Lower leg skin (tissue), 3 donors: Measurements from ENCODE around the gene GRK6.

Source experiments
- POLR2A ChIP-seq, 2 donors: fragments of 450-650 bp; IDR thresholded peaks; one replicate each; pipeline ENCODE4 v1.6.1; 2016 to 2017; ENCODE audit warnings: antibody characterized with exemption in 2 of 2, mild to moderate bottlenecking in 1 of 2, moderate library complexity in 1 of 2
- TF ChIP-seq, protein P1 (sequence below), 3 donors: fragments of 450-650 bp; IDR thresholded peaks; one replicate each; pipeline ENCODE4 v1.5.1; 2016; ENCODE audit warnings: antibody characterized with exemption in 3 of 3, mild to moderate bottlenecking in 3 of 3, moderate library complexity in 2 of 3

DNA sequence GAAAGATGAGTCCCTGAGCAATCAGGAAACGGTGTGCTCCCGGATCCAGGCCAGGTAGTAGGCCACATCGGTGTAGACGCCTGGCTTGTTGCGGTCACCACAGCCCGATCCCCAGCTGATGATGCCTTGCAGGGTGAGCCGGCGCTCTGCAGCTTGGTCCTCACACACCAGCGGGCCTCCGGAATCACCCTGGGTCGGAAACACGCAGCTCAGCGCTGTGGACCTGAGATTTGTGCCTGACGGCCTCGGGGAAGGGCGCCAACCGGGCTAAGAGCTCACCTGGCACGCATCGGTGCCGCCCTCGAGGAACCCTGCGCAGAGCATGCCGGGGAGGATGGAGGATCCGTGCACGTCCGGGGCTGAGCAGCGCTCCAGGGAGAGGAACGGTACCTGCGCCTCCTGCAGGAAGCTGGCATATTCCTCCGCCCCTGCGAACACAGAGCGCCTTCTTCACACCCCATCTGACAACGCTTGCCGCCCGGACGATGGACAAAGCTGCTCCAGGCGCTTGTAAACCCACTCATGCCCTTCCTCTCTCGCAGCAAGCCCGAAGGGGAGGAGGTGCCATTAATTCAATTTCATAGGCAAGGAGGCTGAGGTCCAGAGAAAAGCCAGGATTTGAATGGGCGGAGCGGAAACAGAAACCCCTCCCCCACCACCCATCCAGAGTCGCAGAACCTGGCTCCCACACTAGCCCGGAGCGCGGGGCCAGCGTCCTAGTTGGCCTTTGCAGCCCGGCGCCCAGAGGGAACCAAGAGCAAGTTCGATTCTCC is 24.0 kb upstream of the GRK6 start:
- TF ChIP-seq, protein P1, sequence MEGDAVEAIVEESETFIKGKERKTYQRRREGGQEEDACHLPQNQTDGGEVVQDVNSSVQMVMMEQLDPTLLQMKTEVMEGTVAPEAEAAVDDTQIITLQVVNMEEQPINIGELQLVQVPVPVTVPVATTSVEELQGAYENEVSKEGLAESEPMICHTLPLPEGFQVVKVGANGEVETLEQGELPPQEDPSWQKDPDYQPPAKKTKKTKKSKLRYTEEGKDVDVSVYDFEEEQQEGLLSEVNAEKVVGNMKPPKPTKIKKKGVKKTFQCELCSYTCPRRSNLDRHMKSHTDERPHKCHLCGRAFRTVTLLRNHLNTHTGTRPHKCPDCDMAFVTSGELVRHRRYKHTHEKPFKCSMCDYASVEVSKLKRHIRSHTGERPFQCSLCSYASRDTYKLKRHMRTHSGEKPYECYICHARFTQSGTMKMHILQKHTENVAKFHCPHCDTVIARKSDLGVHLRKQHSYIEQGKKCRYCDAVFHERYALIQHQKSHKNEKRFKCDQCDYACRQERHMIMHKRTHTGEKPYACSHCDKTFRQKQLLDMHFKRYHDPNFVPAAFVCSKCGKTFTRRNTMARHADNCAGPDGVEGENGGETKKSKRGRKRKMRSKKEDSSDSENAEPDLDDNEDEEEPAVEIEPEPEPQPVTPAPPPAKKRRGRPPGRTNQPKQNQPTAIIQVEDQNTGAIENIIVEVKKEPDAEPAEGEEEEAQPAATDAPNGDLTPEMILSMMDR (IDR thresholded peaks at IDR 0.05): no peak
- TF ChIP-seq POLR2A (IDR thresholded peaks at IDR 0.05): no peak
